ENCODE data around the gene EXOC4. TPM values are rescaled to one million over a fixed set of nuclear protein-coding genes. Genes with fewer than 3 reads are reported as not detected.

Gene EXOC4
- total RNA-seq, 4 donors from 2014 or later, result 36.9 to 78.0 (median 52.2) TPM

DNA sequence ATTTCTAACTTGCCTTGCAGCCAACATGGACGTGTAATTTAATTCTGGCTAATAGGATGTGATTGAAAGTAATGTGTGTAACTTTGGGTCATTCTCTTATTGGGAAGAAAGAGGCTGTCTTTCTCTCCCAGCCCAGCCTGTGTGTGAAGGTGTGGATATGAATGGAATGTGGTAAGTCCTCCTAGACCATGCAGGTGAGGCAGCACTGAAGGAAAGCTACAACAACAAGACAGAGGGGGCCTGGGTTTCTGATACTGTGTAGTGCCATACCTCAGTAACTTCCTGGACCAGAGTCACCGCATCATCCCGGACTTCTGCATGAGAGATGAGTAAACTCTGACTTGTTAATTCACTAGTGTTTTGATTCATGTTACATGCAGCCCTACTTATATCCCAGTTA lies 237.0 kb downstream of the EXOC4 start:
- Histone ChIP-seq H3K9me3 (no peaks in the 10 kb centered on the region), H3K4me3 (no peak overlapping the region), H3K36me3 (no peaks in the 10 kb centered on the region), H3K27me3 (no peaks in the 10 kb centered on the region), H3K4me1 (no peaks in the 10 kb centered on the region), H3K27ac (no peak overlapping the region)
- intact Hi-C loops (cut with DNase I; ENCODE audit: low total_unique reads), result no loop called here
- ATAC-seq (no peak), DNase-seq (no peak)
- TF ChIP-seq, protein P1, sequence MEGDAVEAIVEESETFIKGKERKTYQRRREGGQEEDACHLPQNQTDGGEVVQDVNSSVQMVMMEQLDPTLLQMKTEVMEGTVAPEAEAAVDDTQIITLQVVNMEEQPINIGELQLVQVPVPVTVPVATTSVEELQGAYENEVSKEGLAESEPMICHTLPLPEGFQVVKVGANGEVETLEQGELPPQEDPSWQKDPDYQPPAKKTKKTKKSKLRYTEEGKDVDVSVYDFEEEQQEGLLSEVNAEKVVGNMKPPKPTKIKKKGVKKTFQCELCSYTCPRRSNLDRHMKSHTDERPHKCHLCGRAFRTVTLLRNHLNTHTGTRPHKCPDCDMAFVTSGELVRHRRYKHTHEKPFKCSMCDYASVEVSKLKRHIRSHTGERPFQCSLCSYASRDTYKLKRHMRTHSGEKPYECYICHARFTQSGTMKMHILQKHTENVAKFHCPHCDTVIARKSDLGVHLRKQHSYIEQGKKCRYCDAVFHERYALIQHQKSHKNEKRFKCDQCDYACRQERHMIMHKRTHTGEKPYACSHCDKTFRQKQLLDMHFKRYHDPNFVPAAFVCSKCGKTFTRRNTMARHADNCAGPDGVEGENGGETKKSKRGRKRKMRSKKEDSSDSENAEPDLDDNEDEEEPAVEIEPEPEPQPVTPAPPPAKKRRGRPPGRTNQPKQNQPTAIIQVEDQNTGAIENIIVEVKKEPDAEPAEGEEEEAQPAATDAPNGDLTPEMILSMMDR (IDR thresholded peaks at IDR 0.05 in 4 of 5, conservative IDR thresholded peaks at IDR 0.05 in 1 of 5), result no peak
- no peak for TF ChIP-seq POLR2A (IDR thresholded peaks at IDR 0.05)
- in situ Hi-C loops (cut with MboI; ENCODE audit: low sequenced_read_pairs in 4 of 4), result no loop called here

DNA sequence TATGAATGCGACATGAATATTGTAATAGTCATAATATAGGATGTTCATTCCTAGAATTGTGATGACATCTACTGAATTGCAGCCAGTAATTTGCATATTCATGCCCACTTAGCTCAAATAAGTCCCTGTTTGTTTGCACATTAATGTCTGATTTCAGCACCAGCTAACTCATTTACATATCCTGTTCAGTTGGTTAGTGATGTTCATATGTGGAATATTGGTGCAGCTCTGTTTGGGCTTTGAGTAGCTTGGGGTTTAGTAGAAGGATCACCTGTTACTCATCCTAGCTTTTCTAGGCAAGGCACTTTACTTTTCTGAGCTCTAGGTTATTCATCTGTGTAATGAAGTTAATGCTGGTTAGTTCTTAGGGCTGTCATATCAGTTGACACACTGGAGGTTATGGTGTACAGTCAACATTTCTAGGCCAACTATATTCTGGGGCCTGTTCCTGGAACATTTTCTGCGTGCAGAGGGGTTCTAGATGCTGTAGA lies 238.4 kb downstream of the EXOC4 start:
- Histone ChIP-seq H3K27me3 (no peaks in the 10 kb centered on the region), H3K9me3 (no peaks in the 10 kb centered on the region), H3K4me1 (no peaks in the 10 kb centered on the region), H3K27ac (no peak overlapping the region), H3K4me3 (no peak overlapping the region), H3K36me3 (no peaks in the 10 kb centered on the region)
- DNase-seq (no peak), ATAC-seq (no peak)
- intact Hi-C loops (cut with DNase I; ENCODE audit: low total_unique reads), result no loop called here
- no peak for TF ChIP-seq POLR2A (IDR thresholded peaks at IDR 0.05)
- TF ChIP-seq, protein P1 (IDR thresholded peaks at IDR 0.05 in 4 of 5, conservative IDR thresholded peaks at IDR 0.05 in 1 of 5), result no peak
- in situ Hi-C loops (cut with MboI; ENCODE audit: low sequenced_read_pairs in 4 of 4), result no loop called here

DNA sequence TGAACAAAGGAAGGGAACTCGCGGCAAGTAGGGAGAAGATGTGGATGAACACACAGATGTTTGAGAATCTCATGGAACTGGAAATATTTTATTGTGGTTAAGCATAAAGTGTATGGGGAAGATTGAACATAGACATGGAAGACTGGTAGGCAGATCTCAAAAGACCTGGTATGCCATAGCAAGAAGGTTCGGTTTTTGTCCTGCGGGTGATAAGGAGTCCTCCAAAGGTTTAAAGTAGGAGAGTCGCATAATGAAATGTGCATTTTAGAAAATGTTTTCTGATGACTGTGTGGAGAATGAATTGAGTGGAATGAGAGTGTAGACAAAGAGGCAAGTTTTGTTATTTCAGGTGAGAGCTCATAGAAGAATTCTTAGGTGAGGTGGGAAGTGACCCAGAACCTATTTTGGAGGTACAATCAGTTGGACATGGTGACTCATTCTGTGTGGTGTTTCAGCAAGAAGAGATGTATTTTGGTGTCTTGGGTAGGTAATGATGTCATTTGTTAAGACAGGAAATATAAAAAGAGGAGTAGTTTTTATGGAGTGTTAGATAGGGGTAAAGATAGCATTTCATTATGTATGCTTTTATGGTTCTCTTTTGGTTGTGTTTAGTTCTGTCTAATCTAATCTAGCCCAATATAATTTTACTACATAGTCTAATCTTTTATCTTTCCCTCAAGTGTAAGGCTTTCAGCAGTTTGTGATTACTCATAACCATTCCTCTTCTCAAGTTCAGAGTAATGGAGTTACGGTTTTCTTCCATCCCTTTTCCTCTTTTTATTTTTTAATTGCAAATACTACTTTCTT lies 239.2 kb downstream of the EXOC4 start:
- Histone ChIP-seq H3K9me3 (no peaks in the 10 kb centered on the region), H3K4me3 (no peak overlapping the region), H3K36me3 (no peaks in the 10 kb centered on the region), H3K27me3 (no peaks in the 10 kb centered on the region), H3K4me1 (no peaks in the 10 kb centered on the region), H3K27ac (no peak overlapping the region)
- DNase-seq (no peak), ATAC-seq (no peak)
- intact Hi-C loops (cut with DNase I; ENCODE audit: low total_unique reads), result no loop called here
- in situ Hi-C loops (cut with MboI; ENCODE audit: low sequenced_read_pairs in 4 of 4), result no loop called here
- TF ChIP-seq, protein P1 (IDR thresholded peaks at IDR 0.05 in 4 of 5, conservative IDR thresholded peaks at IDR 0.05 in 1 of 5), result no peak
- no peak for TF ChIP-seq POLR2A (IDR thresholded peaks at IDR 0.05)

DNA sequence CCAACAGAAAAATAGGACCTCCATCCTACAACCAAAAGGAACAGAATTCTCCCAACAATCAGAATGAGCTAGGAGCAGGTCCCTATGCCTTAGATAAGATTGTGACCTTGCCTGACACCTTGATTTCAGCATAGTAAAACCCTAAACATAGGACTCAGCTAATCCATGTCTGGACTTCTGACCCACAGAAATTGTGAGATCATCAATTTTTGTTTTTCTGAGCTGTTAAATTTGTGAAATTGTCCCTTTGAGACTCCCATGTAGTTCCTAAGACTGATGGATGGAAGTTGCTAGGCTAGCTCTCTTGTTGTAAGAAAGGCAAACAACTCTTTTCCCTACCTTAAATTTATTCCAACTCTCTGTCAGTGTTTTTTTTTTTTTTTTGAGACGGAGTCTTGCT lies 244.2 kb downstream of the EXOC4 start:
- intact Hi-C loops (cut with DNase I; ENCODE audit: low total_unique reads), result no loop called here
- TF ChIP-seq, protein P1 (IDR thresholded peaks at IDR 0.05 in 4 of 5, conservative IDR thresholded peaks at IDR 0.05 in 1 of 5), result no peak
- no peak for TF ChIP-seq POLR2A (IDR thresholded peaks at IDR 0.05)
- H3K27ac ChIP-seq, result no peak overlapping the region
- DNase-seq, result no peak
- ATAC-seq, result no peak
- H3K27me3 ChIP-seq, result no peaks in the 10 kb centered on the region
- in situ Hi-C loops (cut with MboI; ENCODE audit: low sequenced_read_pairs in 4 of 4), result no loop called here
- no peaks in the 10 kb centered on the region for H3K36me3 ChIP-seq
- H3K9me3 ChIP-seq, result no peaks in the 10 kb centered on the region
- H3K4me3 ChIP-seq, result no peak overlapping the region
- peaks cover under 1 to 7% of the 10 kb centered on the region in 2 donors for H3K4me1 ChIP-seq

All from gastrocnemius medialis (tissue), 4 donors.